COLO668 (cell line): Measurements from ENCODE around the gene S100A12.

Experiments used
- DNase-seq: peaks from one replicate; lab custom pipeline; 2025; ENCODE audit not compliant: unreplicated experiment; lab: John Stamatoyannopoulos, UW

Gene S100A12

DNA sequence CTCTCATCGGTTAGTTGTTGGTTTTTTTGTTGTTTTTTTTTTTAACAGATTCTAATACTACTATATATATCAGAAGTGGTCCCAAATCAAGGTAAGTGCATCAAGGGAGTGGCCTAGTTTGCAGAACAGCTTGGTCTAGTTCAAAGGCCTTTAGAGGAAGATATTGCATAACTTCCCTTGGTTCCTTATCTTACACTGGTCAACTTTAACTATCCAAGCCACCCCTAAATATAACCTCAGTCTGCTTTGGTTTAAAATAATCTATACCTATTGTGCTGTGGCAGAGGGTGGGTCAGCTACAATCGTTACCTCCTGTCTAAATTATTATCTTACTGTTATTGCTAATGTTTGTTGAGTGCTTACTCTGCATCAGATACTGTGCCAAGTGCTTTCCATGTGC lies 6.9 kb downstream of the S100A12 start:
- DNase-seq = no peak

DNA sequence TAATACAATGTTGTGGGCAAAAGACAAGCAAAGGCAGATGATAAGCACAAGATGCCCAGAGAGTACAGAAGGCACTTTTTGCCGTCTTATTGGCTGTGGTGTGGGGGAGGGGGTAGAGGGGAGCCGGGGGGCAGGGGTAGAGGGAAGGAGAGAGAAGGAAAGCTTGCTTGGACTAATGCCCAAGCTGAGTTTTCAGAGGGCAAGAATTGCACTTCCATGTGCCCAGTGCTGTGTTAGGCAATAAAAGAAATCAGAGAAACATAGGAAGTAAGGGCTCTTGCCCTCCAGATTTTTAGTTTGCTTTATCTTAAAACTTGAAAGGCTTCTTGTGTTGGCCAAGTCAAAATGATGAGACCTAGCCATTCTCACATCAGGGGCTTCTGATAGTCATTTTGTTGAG lies 8.3 kb downstream of the S100A12 start:
- DNase-seq = no peak

- DNase-seq = no peak
Measured at GRCh38 chr1:153366261-153366660, 9.2 kb downstream of the S100A12 start.

- no peak for DNase-seq
Measured at GRCh38 chr1:153365696-153366095, 9.7 kb downstream of the S100A12 start.

DNA sequence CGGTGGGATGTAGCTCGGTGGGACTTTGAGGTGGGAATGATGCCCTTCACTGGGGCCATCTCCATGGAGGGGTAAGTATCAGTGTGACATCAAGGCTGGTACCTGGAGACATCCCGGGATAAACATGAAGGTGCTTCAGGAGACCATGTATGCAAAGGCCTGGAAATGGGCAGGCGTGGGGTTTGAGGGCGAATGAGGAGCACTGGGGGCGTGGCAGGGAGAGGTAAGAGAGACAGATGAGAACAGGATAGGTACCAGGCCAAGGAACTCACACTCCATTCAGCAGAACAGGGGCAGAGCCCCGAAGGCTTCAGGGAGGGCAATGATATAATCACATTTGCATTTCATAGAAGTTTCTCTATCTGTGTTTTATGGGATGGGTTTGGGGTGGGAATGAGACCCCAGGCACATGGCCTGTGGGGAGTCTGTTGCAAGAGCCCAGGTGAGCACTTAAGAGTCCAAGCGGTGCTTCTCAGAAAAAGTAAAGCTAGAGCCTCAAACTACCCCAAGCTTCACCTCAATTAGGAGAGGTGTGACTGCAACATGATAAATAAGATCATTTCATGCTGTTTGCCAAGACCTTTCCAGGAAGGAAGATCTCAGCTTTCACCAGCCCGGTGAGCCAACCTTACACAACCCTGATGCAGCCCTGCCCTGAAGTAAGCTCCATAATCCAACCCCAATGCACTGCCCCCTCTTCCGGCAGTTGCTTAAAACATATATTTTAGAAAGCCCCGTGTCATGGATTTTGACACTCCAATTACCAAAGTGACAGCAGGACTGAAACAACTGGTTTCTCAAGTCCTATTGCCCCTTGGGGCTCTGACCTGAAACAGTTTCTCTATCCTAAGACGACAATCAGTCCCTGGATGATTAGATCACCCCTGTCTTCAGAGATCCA lies 10.4 kb downstream of the S100A12 start:
- no peak for DNase-seq

GRCh38 chr1:153364156-153364555 lies 11.3 kb downstream of the S100A12 start:
- no peak for DNase-seq

GRCh38 chr1:153363641-153364040 lies 11.8 kb downstream of the S100A12 start:
- no peak for DNase-seq

DNA sequence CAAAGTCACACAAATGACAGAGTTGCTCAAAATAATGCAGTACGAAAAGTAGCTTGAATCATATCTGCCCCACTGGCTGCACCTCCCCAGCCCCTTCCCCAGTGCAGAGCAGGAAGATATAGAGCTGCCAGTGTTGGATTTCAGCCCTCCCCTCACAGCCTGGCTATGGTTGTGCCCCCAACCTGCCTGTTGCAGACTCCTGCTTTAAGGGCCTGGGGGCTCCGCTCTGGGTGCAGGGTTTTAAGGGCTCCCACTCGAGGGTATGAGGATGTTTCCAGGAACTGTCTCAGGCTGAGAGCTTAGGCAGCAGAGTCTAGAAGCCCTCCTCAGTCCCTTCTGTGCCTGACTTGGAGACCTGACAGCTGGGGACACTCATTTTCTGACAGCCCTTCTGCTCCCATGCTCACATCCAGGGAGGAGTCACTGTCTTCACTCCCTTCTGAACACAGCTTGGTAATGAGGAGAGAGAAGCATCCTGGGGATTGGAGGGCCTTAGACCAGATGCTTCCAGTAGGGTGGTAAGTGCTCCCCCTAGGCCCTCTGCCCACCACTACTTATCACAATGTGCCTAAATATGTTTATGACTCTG lies 13.1 kb downstream of the S100A12 start:
- no peak for DNase-seq

- no peak for DNase-seq
Measured at GRCh38 chr1:153361480-153362109, 13.8 kb downstream of the S100A12 start.

- no peak for DNase-seq
Measured at GRCh38 chr1:153360592-153361479, 14.6 kb downstream of the S100A12 start.

GRCh38 chr1:153360190-153360589 lies 15.2 kb downstream of the S100A12 start:
- DNase-seq = no peak

DNA sequence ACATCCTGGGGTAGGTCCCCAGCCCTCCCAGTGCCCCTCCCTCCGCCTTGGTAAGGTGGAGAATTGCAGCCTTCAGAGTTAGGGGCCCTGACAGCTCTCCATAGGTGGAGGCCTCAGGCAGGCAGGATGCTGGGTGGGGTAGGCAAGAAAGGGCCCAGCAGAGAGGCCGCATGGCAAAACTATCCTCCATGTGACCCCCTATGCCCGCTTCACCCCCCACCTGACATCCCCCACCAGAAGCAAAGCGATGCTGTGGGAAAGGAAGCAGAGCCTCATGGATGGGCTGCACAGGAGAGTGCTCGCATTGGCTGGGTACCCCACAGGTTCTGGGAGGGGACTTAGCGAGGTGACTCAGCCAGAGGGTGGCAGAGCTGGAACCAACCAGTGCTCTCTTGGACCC lies 16.2 kb downstream of the S100A12 start:
- DNase-seq = no peak

- DNase-seq = no peak
Measured at GRCh38 chr1:153358691-153358975, 16.8 kb downstream of the S100A12 start.

DNA sequence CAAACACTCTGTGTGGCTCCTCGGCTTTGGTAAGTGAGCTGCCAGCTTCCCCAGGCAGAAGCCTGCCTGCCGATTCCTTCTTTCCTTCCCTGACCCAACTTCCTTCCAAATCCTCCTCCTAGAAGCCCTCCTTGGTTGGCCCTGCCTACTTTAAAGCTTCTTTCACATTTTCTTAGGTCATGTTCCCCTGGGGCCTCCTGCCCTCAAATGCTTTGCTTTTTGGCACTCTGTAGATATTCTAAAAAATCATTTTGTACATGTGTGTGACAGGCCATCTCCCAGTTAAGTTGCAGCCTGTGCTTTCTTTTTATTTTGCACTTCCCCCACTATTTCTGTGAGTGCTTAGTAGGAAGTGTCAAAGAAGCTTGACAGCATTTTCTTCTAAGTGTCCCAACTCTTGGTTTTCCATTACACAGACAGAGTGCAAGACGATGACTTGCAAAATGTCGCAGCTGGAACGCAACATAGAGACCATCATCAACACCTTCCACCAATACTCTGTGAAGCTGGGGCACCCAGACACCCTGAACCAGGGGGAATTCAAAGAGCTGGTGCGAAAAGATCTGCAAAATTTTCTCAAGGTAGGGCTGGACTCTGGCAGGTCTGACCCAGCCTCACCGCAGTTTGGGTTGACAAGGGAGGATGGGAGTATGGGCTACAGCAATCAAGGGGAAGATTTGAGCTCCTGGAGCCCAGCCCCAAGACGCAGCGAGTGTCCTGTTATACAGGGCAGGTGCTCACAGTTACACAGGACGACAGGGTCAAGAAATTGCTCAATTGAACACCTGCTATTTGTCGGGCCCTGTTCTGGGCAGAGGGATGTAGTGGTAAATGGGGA lies 17.3 kb downstream of the S100A12 start, which contains the start of gene S100A9:
S100A9 (plus strand) TSS at position 2 of the 838 bp plus-strand sequence; CDS start at position 432, 430 bp downstream.
- DNase-seq = no peak

DNA sequence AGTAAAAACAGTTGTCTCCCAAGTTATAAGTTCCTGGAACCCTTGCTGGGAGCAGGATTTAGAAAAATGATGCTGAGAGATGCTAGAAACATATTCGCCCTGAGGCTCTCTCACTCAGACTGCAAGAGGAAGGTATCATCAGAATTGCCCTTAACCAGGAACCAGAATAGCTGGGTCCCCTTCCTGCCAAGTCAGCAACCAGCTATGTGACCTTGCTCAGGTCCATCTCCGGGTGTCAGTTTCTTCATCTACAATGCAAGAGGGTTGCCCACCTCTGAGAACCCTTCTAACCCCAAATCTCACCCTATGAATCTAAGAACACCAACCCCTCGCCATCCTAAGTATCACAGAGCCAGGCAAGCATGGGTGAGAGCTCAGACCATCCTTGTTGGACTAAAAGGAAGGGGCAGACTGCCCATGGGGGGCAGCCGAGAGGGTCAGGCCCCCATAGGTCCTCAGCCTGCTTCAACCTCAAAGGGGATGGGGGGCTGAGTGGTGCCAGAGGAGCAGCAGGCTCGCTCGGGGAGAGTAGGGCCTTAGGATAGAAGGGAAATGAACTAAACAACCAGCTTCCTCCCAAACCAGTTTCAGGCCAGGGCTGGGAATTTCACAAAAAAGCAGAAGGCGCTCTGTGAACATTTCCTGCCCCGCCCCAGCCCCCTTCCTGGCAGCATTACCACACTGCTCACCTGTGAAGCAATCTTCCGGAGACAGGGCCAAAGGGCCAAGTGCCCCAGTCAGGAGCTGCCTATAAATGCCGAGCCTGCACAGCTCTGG lies 18.2 kb downstream of the S100A12 start:
- no peak for DNase-seq

DNA sequence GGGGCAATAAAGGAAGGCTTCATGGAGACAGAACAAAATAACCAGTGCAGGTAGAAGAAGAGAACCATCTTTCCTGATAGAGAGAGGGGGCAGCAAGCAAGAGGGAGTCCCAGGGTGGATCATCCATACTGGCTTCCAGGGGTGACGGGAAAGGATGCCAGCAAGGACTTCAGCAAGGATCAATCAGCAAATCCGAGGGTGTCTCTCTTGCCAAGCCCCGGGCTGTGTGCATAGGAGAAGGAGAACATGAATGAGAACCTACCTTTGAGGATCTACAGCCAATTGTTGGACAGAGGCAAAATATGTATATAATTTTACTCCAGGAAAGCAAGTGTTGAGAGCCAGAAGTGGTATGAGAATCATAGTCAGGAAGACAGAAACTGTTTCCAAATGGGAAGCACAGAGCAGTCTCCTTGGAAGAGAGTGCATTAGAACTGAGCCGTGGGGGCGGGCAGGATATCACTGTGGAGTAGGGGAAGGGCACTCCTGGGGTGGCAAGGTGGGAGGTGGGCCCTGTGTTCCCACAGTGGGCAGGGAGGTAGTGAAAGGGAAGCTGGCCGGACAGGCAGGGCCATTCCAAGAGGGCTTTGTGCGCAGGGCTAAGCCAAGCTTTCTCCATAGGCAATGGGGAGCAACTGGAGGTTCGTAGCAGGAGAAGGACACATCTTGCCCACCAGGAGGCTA lies 18.9 kb downstream of the S100A12 start:
- no peak for DNase-seq

DNA sequence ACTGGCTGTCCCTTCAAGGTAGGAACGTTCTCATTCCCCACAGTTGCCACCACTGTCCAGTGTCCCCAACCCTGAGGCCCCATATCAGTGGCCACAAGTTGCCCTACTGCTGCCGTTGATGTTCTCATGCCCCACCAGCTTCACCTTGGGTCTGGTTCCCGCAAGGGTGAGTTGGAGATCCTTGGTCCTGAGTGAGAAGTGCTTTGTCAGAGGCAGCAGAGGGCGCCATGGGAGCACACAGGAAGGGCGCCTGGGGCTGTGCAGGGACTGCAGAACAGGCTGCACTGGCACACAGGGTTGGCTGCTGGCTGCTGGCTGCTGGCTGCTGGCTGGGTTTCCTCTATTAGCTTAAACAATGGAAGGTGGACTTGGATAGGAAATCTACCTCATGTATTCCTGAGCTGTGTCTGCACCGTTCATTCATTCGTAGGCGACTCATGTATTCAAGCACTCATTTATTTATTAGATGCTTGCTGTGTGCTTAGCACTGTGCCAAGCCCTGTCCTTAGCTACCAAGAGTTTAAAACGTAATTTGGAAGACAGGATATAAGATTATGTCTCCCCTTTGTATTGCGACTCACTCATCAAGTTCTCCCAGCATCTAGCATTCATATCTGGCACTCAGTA lies 19.9 kb downstream of the S100A12 start:
- peak; percentile 78 for DNase-seq

DNA sequence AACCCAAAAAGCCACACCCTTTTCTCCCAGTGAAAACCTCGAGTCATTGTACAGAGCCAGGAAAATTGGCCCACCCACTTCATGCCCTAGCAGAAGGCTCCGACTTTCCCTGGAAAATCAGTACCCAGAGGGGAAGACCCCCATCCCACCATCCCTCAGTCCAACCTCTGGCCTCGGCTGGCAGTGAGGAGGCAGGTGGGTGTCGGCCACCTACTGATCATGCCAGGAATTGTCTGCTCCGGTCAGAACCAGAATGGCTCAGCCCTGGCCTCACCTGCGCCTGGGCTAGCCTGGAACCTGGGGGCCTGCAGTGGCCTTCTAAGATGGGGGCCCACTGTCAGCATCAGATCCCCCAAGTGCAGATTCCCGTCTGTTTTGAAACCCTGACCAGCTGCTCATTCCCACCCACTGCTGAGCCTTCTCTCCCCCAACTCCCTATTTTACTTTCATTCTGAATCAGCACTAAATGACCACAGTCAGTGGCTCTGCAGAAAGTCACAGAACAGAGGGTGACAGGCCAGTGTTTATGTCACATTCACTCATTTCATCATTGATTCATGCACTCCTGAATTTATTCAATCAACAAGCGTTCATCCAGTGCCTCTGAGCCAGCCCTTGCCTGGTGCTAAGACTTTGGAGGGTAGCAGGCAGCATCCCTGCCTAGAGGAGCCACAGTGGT lies 20.8 kb downstream of the S100A12 start:
- no peak for DNase-seq
